Right renal cortex interstitium (tissue), 3 donors: Measurements from ENCODE around the gene ZNF519. TPM values are rescaled to one million over a fixed set of nuclear protein-coding genes. Genes with fewer than 3 reads are reported as not detected.
"Not testable (repeated sequence)": the region's sequence is repeated elsewhere in the genome, so short reads cannot be mapped to it uniquely, and the experiment has no call there.

ENCODE experiments used
- DNase-seq, 3 donors: peaks; one replicate each; pipeline ENCODE4 v3.0.0-alpha.2; 2013; ENCODE audit warnings: low read depth in 3 of 3, low spot score in 2 of 3
- polyA plus RNA-seq, 3 donors: library from polyadenylated mRNA; unstranded; fragments of 120-200 nt; gene quantifications; one replicate each; pipeline ENCODE4 v1.2.1, GENCODE V29; 2013; ENCODE audit not compliant: insufficient read length in 3 of 3

Gene ZNF519
- polyA plus RNA-seq, 3 donors = 10.3 to 13.4 (median 11.6) TPM

- not testable (repeated sequence) for DNase-seq
These were observed 16.0 kb upstream of the ZNF519 start for GRCh38 chr18:14147935-14148865.

GRCh38 chr18:14146771-14147170, 14.5 kb upstream of the ZNF519 start:
- not testable (repeated sequence) for DNase-seq

DNA sequence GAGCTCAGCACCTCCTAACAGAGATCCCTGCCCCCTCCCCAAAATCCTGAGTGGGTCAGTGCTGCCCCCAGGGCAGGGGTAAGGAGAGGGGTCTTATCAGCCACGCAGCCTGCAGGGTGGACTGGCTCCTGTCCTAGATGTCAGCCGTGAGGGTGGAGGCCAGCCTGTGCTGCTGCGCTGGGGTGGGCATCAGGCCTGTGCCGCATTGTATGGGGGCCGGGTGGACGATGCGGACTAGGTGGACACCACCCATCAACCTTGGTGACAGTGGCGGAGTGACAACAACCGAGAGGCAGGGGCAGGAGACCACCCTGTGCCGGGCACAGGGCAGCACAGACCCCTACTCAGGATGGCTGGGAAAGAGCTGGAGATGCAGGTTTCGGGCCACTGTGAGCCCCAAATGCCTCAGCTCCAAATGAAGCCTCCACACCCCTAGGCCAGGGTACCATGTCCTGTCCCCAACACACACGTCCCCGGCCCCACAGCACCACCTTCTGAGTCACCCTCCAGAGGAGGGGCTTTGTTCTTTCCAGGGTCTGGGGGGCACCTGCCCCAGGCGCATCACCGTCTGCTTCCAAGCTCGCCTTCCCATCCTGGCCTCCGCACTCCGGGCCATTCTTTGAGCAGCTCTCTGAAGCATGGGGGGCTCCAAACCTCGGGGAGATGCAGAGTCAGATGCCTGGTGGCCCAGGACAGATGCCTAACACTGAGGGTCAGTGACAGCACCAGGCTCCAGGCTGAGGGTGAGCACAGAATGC, 13.5 kb upstream of the ZNF519 start:
- DNase-seq = not testable (repeated sequence)

GRCh38 chr18:14145021-14145420, 12.8 kb upstream of the ZNF519 start:
- not testable (repeated sequence) for DNase-seq

- DNase-seq = no peak
These were observed 12.3 kb upstream of the ZNF519 start for GRCh38 chr18:14144628-14144895.

DNA sequence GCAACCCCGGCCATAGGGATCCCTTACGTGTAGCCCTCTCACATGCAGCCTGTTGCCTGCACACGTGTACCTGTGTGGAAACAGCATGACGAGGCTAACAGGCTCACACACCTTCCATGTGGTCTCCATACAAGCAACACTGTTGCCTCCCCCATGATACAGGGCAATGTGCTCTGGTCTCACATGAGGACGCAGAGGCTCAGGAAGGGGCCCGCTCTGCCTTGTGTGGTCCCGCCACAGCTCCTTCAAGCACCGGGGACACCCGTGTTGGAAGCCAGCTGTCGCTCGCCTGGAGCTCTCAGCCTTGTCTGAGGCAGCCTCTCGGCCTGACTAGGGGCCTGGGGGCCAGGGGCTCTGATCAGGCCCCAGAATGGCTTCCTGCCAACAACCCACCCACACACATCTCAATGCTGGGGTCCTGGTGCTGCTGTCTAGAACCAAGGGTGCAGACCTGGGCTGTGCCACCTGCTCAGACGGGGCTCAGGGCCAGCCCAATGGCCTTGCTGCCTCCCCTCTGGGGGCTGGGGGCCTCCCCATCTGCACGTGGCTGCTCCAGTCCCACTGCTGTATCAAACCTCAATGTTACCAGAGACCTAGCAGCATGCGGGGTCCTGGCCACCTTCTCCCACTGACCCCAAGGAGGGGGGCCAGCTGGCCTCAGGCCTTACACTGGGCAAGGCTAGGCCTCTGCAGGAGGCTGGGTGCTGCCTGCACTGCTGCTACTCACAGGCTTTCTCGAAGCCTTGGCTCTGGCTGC, 11.8 kb upstream of the ZNF519 start:
- DNase-seq = not testable (repeated sequence)

GRCh38 chr18:14143396-14143795, 11.2 kb upstream of the ZNF519 start:
- DNase-seq = not testable (repeated sequence)

- not testable (repeated sequence) for DNase-seq
These were observed 9.9 kb upstream of the ZNF519 start for GRCh38 chr18:14142177-14142576.

DNA sequence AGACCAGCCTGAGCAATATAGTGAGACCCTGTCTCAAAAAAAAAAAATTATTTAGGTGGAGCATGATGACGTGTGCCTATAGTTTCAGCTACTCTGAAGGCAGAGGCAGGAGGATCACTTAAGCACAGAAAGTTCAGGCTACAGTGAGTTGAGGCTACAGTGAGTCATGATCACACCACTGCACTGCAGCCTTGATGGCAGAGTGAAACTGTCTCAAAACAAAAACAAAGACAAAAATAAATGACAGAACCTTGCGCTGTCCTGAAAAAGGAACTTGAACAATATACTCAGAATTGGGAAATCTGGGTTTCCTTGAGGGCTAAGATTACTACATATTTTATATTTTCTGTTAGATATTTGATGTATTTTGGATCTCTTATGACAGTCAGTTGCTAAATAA, 7.3 kb upstream of the ZNF519 start:
- not testable (repeated sequence) for DNase-seq

- not testable (repeated sequence) for DNase-seq
These were observed 5.7 kb upstream of the ZNF519 start for GRCh38 chr18:14137971-14138370.

GRCh38 chr18:14131696-14132270, 452 bp downstream of the ZNF519 start:
- DNase-seq = not testable (repeated sequence)

GRCh38 chr18:14130804-14131203, 1.4 kb downstream of the ZNF519 start:
- not testable (repeated sequence) for DNase-seq

GRCh38 chr18:14124689-14125088, 7.5 kb downstream of the ZNF519 start:
- DNase-seq = no peak

GRCh38 chr18:14122097-14122496, 10.1 kb downstream of the ZNF519 start:
- DNase-seq = no peak

GRCh38 chr18:14120926-14121325, 11.3 kb downstream of the ZNF519 start:
- no peak for DNase-seq

DNA sequence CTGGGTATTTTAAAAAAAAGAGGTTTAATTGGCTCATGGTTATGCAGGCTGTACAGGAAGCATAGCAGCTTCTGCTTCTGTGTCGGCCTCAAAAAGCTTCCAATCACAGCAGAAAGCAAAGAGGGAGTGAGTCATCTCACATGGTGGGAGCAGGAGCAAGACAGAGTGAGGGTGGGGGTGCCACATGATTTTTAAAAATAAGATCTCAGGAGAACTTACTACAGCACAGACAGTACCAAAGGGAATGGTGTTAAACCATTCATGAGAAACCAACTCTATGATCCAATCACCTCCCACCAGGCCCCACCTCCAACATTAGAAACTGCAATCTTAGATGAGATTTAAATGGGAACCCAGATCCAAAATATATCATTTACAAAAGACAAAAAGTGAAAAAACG, 14.6 kb downstream of the ZNF519 start:
- no peak for DNase-seq

GRCh38 chr18:14106906-14107305, 25.3 kb downstream of the ZNF519 start:
- DNase-seq = no peak

DNA sequence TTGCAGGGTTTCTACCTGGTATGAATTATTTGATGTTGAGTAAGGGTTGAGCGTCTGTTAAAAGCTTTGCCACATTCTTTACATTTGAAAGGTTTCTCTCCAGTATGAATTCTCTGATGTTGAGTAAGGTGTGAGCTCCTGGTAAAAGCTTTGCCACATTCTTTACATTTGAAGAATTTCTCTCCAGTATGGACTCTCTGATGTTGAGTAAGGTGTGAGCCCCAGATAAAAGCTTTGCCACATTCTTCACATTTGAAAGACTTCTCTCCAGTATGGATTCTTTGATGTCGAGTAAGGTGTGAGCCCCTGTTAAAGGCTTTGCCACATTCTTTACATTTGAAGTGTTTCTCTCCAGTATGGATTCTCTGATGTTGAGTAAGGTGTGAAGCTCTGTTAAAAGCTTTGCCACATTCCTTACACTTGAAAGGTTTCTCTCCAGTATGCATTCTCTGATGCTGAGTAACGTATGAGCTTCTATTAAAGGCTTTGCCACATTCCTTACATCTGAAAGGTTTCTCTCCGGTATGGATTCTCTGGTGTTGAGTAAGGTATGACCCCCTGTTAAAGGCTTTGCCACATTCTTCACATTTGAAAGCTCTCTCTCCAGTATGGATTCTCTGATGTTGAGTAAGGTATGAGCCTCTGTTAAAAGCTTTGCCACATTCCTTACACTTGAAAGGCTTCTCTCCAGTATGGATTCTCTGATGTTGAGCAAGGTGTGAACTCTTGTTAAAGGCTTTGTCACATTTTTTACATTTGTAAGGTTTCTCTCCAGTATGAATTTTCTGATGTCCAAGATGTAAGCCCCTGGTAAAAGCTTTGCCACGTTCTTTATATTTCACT, 27.1 kb downstream of the ZNF519 start:
- DNase-seq = no peak

DNA sequence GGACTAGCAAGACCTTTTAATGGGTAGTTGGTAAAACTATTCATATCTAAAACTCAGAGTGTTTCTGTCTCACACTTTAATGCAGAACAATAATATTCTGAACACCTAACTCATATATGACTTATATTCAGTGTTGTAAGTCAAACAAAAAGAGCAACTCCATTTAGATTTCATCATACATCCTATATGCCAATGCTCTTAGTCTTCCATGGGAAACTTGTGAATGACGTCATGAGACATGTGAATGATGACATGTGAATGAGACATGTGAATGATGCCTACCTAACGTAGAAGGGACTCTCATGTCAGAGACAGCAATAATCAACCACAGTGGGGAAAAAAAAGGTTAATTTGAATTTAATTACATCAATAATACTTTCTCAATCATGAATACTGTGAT, 28.0 kb downstream of the ZNF519 start:
- no peak for DNase-seq
